ENCODE data around the gene PRSS56. TPM values are rescaled to one million over a fixed set of nuclear protein-coding genes. Genes with fewer than 3 reads are reported as not detected.

The PRSS56 gene
- total and polyA plus RNA-seq, 2 of the 13 experiments (the other 11 are each of a cell fraction or from before 2014, with no cell fraction given): not detected

- TF ChIP-seq, protein P1, sequence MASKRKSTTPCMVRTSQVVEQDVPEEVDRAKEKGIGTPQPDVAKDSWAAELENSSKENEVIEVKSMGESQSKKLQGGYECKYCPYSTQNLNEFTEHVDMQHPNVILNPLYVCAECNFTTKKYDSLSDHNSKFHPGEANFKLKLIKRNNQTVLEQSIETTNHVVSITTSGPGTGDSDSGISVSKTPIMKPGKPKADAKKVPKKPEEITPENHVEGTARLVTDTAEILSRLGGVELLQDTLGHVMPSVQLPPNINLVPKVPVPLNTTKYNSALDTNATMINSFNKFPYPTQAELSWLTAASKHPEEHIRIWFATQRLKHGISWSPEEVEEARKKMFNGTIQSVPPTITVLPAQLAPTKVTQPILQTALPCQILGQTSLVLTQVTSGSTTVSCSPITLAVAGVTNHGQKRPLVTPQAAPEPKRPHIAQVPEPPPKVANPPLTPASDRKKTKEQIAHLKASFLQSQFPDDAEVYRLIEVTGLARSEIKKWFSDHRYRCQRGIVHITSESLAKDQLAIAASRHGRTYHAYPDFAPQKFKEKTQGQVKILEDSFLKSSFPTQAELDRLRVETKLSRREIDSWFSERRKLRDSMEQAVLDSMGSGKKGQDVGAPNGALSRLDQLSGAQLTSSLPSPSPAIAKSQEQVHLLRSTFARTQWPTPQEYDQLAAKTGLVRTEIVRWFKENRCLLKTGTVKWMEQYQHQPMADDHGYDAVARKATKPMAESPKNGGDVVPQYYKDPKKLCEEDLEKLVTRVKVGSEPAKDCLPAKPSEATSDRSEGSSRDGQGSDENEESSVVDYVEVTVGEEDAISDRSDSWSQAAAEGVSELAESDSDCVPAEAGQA (IDR thresholded peaks at IDR 0.05; ENCODE audit: low read depth): no peak
- TF ChIP-seq, protein P1 (CRISPR knock-in tag; IDR thresholded peaks at IDR 0.05; ENCODE audit: borderline replicate concordance): no peak
- TF ChIP-seq, protein P2, sequence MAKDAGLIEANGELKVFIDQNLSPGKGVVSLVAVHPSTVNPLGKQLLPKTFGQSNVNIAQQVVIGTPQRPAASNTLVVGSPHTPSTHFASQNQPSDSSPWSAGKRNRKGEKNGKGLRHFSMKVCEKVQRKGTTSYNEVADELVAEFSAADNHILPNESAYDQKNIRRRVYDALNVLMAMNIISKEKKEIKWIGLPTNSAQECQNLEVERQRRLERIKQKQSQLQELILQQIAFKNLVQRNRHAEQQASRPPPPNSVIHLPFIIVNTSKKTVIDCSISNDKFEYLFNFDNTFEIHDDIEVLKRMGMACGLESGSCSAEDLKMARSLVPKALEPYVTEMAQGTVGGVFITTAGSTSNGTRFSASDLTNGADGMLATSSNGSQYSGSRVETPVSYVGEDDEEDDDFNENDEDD (CRISPR knock-in tag; IDR thresholded peaks at IDR 0.05; ENCODE audit: borderline replicate concordance): no peak
- no peak for TF ChIP-seq CREBL2 (CRISPR knock-in tag; IDR thresholded peaks at IDR 0.05; ENCODE audit: borderline replicate concordance)
- TF ChIP-seq ZNF251 (CRISPR knock-in tag; IDR thresholded peaks at IDR 0.05): no peak
Observed at GRCh38 chr2:232476045-232476444, 44.1 kb upstream of the PRSS56 start (continued).

- H3K9me3 ChIP-seq (ENCODE audit: low read length): no peaks in the 10 kb centered on the region
- 17% methylated on average over 1 of the region's 7 CpGs for WGBS (ENCODE audit: low lambda C conversion rate)
- intact Hi-C loops (cut with micrococcal nuclease; ENCODE audit: unreplicated experiment): loop anchor here (5.0 kb wide), 1 partner anchor 46 kb away; the partner anchor contains the start of gene PRSS56
- no peak overlapping the region for H3K27ac ChIP-seq (ENCODE audit: extremely low read length, insufficient read depth, low read length)
- no peak overlapping the region for H2AFZ ChIP-seq (ENCODE audit: low read length)
- FAIRE-seq: no peak
- H4K20me1 ChIP-seq (ENCODE audit: insufficient read depth, low read length): no peaks in the 10 kb centered on the region; the same call in 1 of the 2 replicates
- BruUV-seq (replicated peaks): no TSS peak
- H3K27me3 ChIP-seq (ENCODE audit: control insufficient read depth in 1 of 2, insufficient read depth in 2 of 2, low read length in 2 of 2): peaks cover 21 to 79% of the 10 kb centered on the region in 2 experiments
- no peak overlapping the region for H3K4me3 ChIP-seq (replicated peaks in 1 of 3; ENCODE audit: insufficient read depth in 1 of 3, low read depth in 2 of 3, low read length in 3 of 3)
- DNase-seq (ENCODE audit: low spot score): no peak
- in situ Hi-C loops (cut with HindIII; ENCODE audit: extremely low pct_ligation_motif_present, low pct_unique_long_range_greater_than_20kb): no loop called here
- CTCF ChIA-PET (ENCODE audit: low intra/inter-chr PET ratio, low total read pairs): no interaction called here
- POLR2A ChIA-PET: no interaction called here
- H3K9ac ChIP-seq (ENCODE audit: insufficient read depth, low read depth, low read length): no peak overlapping the region
- no peaks in the 10 kb centered on the region for H3K4me1 ChIP-seq (ENCODE audit: insufficient read depth, low read length)
- no peaks in the 10 kb centered on the region for H3K79me2 ChIP-seq (ENCODE audit: insufficient read depth, low read length)
- no peak for ATAC-seq
- H3K36me3 ChIP-seq (replicated peaks in 1 of 2; ENCODE audit: control insufficient read depth in 1 of 2, insufficient read depth in 2 of 2, low read length in 2 of 2): no peaks in the 10 kb centered on the region
- H3K4me2 ChIP-seq (ENCODE audit: low read depth, low read length): no peak overlapping the region
- TF ChIP-seq ZNF530 (CRISPR knock-in tag; IDR thresholded peaks at IDR 0.05; ENCODE audit: low read depth) (no peak), ARNTL (CRISPR knock-in tag; IDR thresholded peaks at IDR 0.05) (no peak), ZNF598 (CRISPR knock-in tag; IDR thresholded peaks at IDR 0.05; ENCODE audit: borderline replicate concordance) (no peak), ZNF660 (CRISPR knock-in tag; IDR thresholded peaks at IDR 0.05; ENCODE audit: borderline replicate concordance, low read depth) (no peak), ZNF569 (CRISPR knock-in tag; IDR thresholded peaks at IDR 0.05; ENCODE audit: borderline replicate concordance) (no peak), SP4 (CRISPR knock-in tag; IDR thresholded peaks at IDR 0.05) (no peak), ZC3H13 (CRISPR knock-in tag; IDR thresholded peaks at IDR 0.05) (no peak), PLSCR1 (CRISPR knock-in tag; IDR thresholded peaks at IDR 0.05; ENCODE audit: borderline replicate concordance) (no peak), ZNF263 (CRISPR knock-in tag; IDR thresholded peaks at IDR 0.05) (no peak), SUZ12 (IDR thresholded peaks at IDR 0.05; ENCODE audit: low read depth, low read length) (no peak), HNF4G (IDR thresholded peaks at IDR 0.05; ENCODE audit: borderline replicate concordance, low read depth, low read length) (no peak), HNF4G (CRISPR knock-in tag; IDR thresholded peaks at IDR 0.05; ENCODE audit: borderline replicate concordance, low read depth) (no peak)
Observed at GRCh38 chr2:232476791-232477190, 43.4 kb upstream of the PRSS56 start.

All from HepG2 (cell line).